ENCODE data around the gene EXT2. TPM values are rescaled to one million over a fixed set of nuclear protein-coding genes. Genes with fewer than 3 reads are reported as not detected.

The EXT2 gene
- total RNA-seq, 1 donor from 2014 or later: 106 TPM

DNA sequence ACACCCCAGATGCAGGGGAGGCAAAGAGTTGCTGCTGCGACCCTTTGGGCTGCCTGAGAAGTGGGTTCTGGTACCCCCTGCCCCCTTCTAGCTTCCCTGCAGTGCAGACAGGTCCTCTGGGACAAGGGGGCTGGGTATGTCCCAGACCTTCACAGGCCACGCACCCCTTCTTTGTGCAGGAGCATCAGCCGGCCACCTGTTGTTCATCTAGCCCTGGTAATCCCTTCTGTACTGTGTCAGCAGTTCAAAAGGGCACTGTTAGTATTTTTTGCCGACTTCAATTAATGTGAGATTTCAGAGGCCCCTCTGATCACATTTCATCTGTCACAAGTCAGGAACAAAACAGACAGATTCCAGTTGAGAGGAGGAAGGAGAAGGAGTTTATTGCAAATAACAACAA is 164.6 kb downstream of the EXT2 start:
- TF ChIP-seq, protein P1, sequence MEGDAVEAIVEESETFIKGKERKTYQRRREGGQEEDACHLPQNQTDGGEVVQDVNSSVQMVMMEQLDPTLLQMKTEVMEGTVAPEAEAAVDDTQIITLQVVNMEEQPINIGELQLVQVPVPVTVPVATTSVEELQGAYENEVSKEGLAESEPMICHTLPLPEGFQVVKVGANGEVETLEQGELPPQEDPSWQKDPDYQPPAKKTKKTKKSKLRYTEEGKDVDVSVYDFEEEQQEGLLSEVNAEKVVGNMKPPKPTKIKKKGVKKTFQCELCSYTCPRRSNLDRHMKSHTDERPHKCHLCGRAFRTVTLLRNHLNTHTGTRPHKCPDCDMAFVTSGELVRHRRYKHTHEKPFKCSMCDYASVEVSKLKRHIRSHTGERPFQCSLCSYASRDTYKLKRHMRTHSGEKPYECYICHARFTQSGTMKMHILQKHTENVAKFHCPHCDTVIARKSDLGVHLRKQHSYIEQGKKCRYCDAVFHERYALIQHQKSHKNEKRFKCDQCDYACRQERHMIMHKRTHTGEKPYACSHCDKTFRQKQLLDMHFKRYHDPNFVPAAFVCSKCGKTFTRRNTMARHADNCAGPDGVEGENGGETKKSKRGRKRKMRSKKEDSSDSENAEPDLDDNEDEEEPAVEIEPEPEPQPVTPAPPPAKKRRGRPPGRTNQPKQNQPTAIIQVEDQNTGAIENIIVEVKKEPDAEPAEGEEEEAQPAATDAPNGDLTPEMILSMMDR (IDR thresholded peaks at IDR 0.05): no peak
- Mint-ChIP-seq H3K9me3 (ENCODE audit: low read depth) (no peaks in the 10 kb centered on the region), H3K4me1 (ENCODE audit: low read depth) (no peaks in the 10 kb centered on the region), H3K27ac (ENCODE audit: unreplicated experiment) (no peak overlapping the region), H3K4me3 (ENCODE audit: unreplicated experiment) (no peak overlapping the region), H3K27me3 (ENCODE audit: low read depth) (no peaks in the 10 kb centered on the region), H3K36me3 (ENCODE audit: low read depth) (no peaks in the 10 kb centered on the region)
- DNase-seq (ENCODE audit: low spot score): no peak

- TF ChIP-seq, protein P1 (IDR thresholded peaks at IDR 0.05): no peak
- Mint-ChIP-seq H3K9me3 (ENCODE audit: low read depth) (no peaks in the 10 kb centered on the region), H3K27ac (ENCODE audit: unreplicated experiment) (peak overlapping the region; percentile 10), H3K27me3 (ENCODE audit: low read depth) (no peaks in the 10 kb centered on the region), H3K4me3 (ENCODE audit: unreplicated experiment) (no peak overlapping the region), H3K4me1 (ENCODE audit: low read depth) (no peaks in the 10 kb centered on the region), H3K36me3 (ENCODE audit: low read depth) (no peaks in the 10 kb centered on the region)
- DNase-seq (ENCODE audit: low spot score): no peak
Observed at GRCh38 chr11:44261800-44262591, 166.5 kb downstream of the EXT2 start.

DNA sequence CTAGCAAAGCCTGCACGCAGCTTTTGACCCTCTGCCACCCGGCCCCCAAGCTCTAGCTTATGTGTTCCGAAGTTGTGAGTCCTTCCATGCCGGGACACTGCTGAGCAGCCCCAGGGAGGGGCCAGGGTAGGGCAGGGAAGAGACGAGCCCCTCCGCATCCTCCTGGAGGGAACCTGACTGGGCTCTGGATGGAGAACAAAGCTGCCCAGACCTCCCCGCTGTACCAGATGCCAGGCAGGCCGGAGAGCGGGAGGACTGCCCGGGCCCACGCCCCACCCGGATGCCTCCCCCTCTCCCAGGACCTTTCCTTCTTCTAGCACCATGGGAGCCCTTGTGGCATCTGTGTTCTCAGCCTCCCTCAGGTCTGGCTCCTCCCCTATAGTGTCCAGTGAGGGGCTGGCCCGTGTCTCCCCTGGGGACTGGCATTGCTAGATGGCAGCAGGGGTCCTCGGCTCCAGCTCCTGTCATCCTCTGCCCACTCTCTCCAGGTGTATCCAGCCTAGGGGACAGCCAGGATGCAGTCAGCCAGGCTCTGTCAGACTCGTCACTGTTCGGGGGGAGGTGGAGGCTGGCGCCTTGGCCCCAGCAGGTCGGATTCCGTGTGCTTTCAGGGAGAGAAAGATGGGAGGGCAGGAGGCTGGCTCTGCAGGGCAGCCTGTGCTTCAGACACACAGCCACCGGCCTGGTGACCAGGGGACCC is 168.4 kb downstream of the EXT2 start:
- Mint-ChIP-seq H3K4me3 (ENCODE audit: unreplicated experiment) (no peak overlapping the region), H3K27me3 (ENCODE audit: low read depth) (no peaks in the 10 kb centered on the region), H3K9me3 (ENCODE audit: low read depth) (no peaks in the 10 kb centered on the region), H3K36me3 (ENCODE audit: low read depth) (no peaks in the 10 kb centered on the region), H3K27ac (ENCODE audit: unreplicated experiment) (no peak overlapping the region), H3K4me1 (ENCODE audit: low read depth) (peaks cover 6% of the 10 kb centered on the region)
- DNase-seq (ENCODE audit: low spot score): no peak
- TF ChIP-seq, protein P1 (IDR thresholded peaks at IDR 0.05): no peak

DNA sequence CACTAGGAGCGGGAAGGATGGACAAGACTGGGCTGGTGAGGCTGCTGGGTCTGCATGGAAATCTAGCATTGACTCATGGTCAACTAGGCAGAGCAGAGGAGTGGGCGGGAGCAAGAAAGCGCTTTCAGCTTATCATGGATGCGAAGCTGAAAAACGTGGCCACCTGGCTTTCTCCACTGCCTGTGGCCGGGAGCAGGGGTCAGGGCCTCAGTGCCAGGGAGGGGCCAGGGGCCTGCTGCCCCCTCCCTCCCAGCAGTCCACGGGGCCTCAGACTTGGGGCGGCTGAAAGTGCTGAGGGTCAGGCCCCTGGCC is 168.9 kb downstream of the EXT2 start:
- H3K27ac Mint-ChIP-seq (ENCODE audit: unreplicated experiment): no peak overlapping the region
- DNase-seq (ENCODE audit: low spot score): no peak
- H3K9me3 Mint-ChIP-seq (ENCODE audit: low read depth): no peaks in the 10 kb centered on the region
- no peaks in the 10 kb centered on the region for H3K36me3 Mint-ChIP-seq (ENCODE audit: low read depth)
- no peak overlapping the region for H3K4me3 Mint-ChIP-seq (ENCODE audit: unreplicated experiment)
- TF ChIP-seq, protein P1 (IDR thresholded peaks at IDR 0.05): no peak
- no peaks in the 10 kb centered on the region for H3K27me3 Mint-ChIP-seq (ENCODE audit: low read depth)
- H3K4me1 Mint-ChIP-seq (ENCODE audit: low read depth): peaks cover 11% of the 10 kb centered on the region

DNA sequence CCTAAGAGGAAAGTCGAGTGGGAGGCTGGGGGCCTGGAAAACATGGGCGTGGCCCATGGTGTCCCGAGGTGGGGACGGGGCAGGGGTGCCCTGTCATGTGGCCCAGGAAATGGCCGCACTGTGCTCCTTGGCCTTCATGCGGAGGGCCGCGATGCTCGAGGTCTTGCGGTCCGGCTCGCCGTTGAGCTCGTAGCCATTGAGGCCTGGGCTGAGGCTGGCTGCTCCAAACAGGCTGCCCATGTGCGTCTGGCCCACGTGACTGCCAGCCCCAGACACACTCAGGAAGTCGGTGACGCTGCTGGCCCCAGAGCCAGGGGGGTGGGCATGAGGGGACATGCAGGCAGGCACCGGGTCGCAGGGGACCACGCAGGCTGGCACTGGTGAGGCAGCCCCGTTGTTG is 169.3 kb downstream of the EXT2 start:
- TF ChIP-seq, protein P1 (IDR thresholded peaks at IDR 0.05): no peak

More for the DNA sequence above, 169.3 kb downstream of the EXT2 start:
- no peak for DNase-seq (ENCODE audit: low spot score)
- Mint-ChIP-seq H3K4me3 (ENCODE audit: unreplicated experiment) (no peak overlapping the region), H3K27me3 (ENCODE audit: low read depth) (no peaks in the 10 kb centered on the region), H3K4me1 (ENCODE audit: low read depth) (peaks cover 15% of the 10 kb centered on the region), H3K9me3 (ENCODE audit: low read depth) (no peaks in the 10 kb centered on the region), H3K27ac (ENCODE audit: unreplicated experiment) (no peak overlapping the region), H3K36me3 (ENCODE audit: low read depth) (no peaks in the 10 kb centered on the region)
